ENCODE results near the gene CAPN14.

DNA sequence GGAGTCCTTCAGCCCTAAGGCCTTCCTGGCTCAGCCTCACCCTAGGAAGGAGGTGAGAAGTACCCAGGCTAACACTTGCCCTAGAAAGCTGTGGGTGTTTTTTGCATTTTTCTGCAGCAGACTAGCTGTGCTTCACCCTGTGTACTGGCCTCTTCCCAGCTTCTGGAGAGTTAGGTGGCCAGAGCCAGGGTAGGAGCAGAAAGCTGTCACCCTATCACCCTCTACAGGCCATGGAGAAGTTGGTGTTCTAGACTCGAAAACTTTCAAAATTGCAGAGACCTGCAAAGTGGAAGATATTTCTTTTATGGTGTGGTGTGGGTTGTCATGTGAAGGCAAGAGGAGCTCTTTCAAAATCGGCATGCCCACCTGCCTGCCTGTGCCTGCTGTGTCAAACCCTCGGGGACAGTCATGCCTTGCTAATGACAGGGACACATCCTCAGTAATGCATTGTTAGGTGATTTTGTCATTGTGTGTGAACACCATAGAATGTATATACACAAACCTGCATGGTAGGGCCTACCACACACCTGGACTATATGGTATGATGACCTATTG, 46.4 kb upstream of the CAPN14 start:
- TF ChIP-seq EZH2 (IDR thresholded peaks at IDR 0.05) (no peak), POLR2AphosphoS5 (IDR thresholded peaks at IDR 0.05; ENCODE audit: low read depth, low read length) (no peak)
- TF ChIP-seq, protein P1, sequence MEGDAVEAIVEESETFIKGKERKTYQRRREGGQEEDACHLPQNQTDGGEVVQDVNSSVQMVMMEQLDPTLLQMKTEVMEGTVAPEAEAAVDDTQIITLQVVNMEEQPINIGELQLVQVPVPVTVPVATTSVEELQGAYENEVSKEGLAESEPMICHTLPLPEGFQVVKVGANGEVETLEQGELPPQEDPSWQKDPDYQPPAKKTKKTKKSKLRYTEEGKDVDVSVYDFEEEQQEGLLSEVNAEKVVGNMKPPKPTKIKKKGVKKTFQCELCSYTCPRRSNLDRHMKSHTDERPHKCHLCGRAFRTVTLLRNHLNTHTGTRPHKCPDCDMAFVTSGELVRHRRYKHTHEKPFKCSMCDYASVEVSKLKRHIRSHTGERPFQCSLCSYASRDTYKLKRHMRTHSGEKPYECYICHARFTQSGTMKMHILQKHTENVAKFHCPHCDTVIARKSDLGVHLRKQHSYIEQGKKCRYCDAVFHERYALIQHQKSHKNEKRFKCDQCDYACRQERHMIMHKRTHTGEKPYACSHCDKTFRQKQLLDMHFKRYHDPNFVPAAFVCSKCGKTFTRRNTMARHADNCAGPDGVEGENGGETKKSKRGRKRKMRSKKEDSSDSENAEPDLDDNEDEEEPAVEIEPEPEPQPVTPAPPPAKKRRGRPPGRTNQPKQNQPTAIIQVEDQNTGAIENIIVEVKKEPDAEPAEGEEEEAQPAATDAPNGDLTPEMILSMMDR (IDR thresholded peaks at IDR 0.05 in 2 of 3, conservative IDR thresholded peaks at IDR 0.05 in 1 of 3; ENCODE audit: borderline replicate concordance in 1 of 3, insufficient read depth in 1 of 3, low read depth in 2 of 3, low read length in 2 of 3) = no peak
- TF ChIP-seq, protein P2, sequence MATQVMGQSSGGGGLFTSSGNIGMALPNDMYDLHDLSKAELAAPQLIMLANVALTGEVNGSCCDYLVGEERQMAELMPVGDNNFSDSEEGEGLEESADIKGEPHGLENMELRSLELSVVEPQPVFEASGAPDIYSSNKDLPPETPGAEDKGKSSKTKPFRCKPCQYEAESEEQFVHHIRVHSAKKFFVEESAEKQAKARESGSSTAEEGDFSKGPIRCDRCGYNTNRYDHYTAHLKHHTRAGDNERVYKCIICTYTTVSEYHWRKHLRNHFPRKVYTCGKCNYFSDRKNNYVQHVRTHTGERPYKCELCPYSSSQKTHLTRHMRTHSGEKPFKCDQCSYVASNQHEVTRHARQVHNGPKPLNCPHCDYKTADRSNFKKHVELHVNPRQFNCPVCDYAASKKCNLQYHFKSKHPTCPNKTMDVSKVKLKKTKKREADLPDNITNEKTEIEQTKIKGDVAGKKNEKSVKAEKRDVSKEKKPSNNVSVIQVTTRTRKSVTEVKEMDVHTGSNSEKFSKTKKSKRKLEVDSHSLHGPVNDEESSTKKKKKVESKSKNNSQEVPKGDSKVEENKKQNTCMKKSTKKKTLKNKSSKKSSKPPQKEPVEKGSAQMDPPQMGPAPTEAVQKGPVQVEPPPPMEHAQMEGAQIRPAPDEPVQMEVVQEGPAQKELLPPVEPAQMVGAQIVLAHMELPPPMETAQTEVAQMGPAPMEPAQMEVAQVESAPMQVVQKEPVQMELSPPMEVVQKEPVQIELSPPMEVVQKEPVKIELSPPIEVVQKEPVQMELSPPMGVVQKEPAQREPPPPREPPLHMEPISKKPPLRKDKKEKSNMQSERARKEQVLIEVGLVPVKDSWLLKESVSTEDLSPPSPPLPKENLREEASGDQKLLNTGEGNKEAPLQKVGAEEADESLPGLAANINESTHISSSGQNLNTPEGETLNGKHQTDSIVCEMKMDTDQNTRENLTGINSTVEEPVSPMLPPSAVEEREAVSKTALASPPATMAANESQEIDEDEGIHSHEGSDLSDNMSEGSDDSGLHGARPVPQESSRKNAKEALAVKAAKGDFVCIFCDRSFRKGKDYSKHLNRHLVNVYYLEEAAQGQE (IDR thresholded peaks at IDR 0.05; ENCODE audit: low read depth) = no peak
